ENCODE results near the gene KIF18A.

KIF18A gene

DNA sequence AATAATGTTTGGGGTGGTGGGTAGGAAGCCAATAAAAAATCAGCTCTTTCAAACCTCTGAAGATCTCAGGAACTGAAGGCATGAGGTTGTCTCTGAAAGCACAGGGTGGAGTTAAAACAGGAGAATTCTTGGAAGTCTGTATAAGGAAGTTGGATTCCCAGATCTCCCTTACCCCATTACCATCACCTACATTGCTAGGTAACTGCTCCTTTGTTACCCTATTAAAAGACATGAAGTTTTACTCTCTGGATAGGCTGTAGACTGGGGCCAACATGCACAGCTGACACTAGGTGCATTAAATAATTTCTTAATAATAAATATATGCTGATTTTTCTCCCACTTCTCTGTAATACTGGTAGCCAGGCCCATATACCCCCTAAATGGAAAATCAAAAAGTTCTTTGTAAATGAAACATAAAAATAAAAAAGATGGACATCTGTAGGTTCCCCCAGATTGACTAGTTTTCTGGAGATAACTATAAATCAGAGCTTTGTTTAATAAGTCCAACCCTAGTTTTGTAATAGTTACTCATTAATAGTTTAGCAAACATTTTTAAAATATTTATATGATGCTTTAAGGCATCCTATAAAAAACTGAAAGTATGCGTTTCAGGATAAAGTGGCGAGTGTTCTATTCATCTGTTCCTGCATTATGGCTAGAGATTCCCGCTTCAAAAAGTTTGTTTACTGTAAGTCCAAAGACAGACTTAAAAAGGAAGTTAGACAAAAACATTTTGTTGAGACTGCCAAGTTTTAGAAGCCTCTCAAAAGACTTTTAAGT lies 63.8 kb downstream of the KIF18A start:
- Histone ChIP-seq H3K27me3 (ENCODE audit: control insufficient read depth, insufficient read depth, low read length) (no peaks in the 10 kb centered on the region), H3K9me3 (ENCODE audit: control insufficient read depth, insufficient read depth, low read depth, low read length) (no peaks in the 10 kb centered on the region), H3K9ac (ENCODE audit: low read length) (no peak overlapping the region), H3K36me3 (ENCODE audit: control insufficient read depth, insufficient read depth, low read length) (no peaks in the 10 kb centered on the region), H3K27ac (ENCODE audit: low read depth, low read length) (no peak overlapping the region), H3K4me3 (ENCODE audit: low read depth, low read length) (no peak overlapping the region), H3K4me1 (ENCODE audit: control insufficient read depth, insufficient read depth, low read length) (no peaks in the 10 kb centered on the region)

DNA sequence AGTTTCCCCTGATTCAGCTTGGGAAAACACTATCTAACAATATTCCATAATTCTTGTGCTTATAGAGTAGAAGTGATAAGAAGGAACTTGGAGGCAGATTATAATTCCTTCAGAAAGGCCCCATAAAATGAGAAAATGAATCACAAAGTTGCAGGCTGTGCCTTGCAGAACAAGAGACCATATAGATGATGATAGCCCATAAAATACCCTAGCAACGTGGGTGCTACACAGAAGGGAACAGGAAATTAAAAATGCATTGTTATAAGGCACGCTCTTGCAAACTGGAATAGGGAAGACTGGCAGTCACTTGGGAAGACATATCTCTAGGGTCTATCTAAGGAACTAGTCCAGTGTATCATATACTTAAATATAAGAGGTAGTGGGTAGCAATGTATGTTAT lies 67.6 kb downstream of the KIF18A start:
- Histone ChIP-seq H3K4me3 (ENCODE audit: low read depth, low read length) (no peak overlapping the region), H3K27ac (ENCODE audit: low read depth, low read length) (no peak overlapping the region), H3K36me3 (ENCODE audit: control insufficient read depth, insufficient read depth, low read length) (peaks cover 10% of the 10 kb centered on the region), H3K9me3 (ENCODE audit: control insufficient read depth, insufficient read depth, low read depth, low read length) (no peaks in the 10 kb centered on the region), H3K27me3 (ENCODE audit: control insufficient read depth, insufficient read depth, low read length) (no peaks in the 10 kb centered on the region), H3K9ac (ENCODE audit: low read length) (no peak overlapping the region), H3K4me1 (ENCODE audit: control insufficient read depth, insufficient read depth, low read length) (no peaks in the 10 kb centered on the region)

DNA sequence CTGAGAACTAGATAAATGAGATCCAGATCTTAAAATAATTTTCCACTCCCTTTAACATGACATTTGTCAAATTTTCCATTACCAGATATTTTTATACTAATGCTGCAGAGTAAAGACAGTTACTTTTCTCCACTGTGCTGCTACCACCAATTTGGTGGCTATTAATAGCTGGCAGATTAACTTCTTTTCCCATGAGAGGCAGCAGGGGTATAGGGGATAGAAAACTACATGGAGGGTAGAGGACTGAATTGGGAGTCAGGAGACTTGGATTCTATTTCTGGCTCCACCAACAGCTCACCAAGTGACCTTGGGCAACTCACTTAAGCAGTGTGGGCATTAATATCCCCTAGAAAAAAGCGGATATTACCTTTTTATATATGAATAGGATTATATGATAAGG lies 69.2 kb downstream of the KIF18A start:
- Histone ChIP-seq H3K9ac (ENCODE audit: low read length) (no peak overlapping the region), H3K27ac (ENCODE audit: low read depth, low read length) (no peak overlapping the region), H3K27me3 (ENCODE audit: control insufficient read depth, insufficient read depth, low read length) (no peaks in the 10 kb centered on the region), H3K4me3 (ENCODE audit: low read depth, low read length) (no peak overlapping the region), H3K36me3 (ENCODE audit: control insufficient read depth, insufficient read depth, low read length) (peaks cover 10% of the 10 kb centered on the region), H3K4me1 (ENCODE audit: control insufficient read depth, insufficient read depth, low read length) (no peaks in the 10 kb centered on the region), H3K9me3 (ENCODE audit: control insufficient read depth, insufficient read depth, low read depth, low read length) (no peaks in the 10 kb centered on the region)

DNA sequence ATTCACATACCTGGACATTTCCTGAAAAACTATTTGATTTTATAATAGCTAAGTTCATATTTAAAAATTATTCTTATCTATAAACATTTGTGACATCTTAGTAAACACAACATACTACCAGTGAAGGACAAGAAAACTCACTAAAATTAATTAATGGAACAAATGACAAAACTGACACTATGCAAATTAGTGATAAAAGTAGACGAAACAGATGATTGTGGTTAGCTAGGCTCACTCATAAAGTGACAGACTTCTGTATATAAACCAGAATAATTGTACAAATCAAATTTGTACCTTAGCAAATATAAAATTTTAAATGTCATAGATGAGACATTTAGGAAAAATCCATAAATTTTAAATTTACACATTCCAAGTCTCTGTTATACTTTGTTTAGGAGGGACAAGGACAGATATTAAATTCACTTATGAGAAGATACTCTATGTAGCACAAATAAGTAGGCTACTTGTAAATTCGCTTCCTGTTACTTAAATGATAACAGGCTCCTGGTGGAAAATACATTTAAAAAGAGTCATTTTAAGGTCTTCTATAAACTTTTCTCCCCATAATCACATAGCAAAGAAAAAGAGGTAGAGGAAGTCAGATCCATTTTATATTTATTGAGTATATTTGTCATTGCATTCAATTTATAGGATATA lies 81.2 kb downstream of the KIF18A start:
- no peak overlapping the region for H3K9ac ChIP-seq (ENCODE audit: low read length)
- H3K9me3 ChIP-seq (ENCODE audit: control insufficient read depth, insufficient read depth, low read depth, low read length), result no peaks in the 10 kb centered on the region
- H3K4me3 ChIP-seq (ENCODE audit: low read depth, low read length), result no peak overlapping the region
- H3K4me1 ChIP-seq (ENCODE audit: control insufficient read depth, insufficient read depth, low read length), result no peaks in the 10 kb centered on the region
- no peaks in the 10 kb centered on the region for H3K27me3 ChIP-seq (ENCODE audit: control insufficient read depth, insufficient read depth, low read length)
- peaks cover 12% of the 10 kb centered on the region for H3K36me3 ChIP-seq (ENCODE audit: control insufficient read depth, insufficient read depth, low read length)
- H3K27ac ChIP-seq (ENCODE audit: low read depth, low read length), result no peak overlapping the region

DNA sequence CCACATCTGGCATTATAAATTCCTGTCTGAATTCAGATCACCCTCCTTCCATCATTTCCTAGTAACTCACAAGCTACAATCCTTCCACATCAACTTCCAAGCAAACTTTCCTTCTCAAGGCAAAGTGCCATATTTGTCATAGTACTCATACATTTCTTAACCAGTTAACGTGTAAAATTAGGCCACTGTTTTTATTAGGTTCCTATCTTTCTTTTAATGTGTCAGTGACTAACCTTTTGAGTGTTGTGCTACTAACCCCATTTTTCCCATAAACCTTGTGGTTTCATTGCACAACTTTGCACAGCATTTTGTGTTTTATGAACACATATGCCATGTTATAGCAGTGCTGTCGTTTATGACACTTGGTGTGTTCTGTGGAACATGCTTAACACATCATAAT lies 90.1 kb downstream of the KIF18A start:
- Histone ChIP-seq H3K36me3 (ENCODE audit: control insufficient read depth, insufficient read depth, low read length) (peaks cover 3% of the 10 kb centered on the region), H3K9ac (ENCODE audit: low read length) (no peak overlapping the region), H3K27ac (ENCODE audit: low read depth, low read length) (no peak overlapping the region)

DNA sequence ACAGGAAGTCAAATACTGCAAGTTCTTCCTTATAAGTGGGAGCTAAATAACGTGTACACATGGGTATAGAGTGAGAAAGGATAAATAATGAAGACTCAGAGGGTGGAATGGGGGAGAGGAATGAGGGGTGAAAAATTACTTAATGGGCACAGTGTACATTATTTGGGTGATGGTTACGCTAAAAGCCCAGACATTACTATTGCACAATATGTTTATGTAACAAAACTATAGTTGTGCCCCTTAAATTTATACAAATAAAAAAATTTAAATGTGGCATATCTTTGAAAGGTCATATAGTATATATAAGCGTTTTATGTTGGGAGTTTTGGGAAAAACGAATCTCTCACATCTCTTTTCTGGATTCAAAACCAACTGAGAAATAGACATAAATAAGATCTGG lies 96.1 kb downstream of the KIF18A start:
- Histone ChIP-seq H3K27ac (ENCODE audit: low read depth, low read length) (no peak overlapping the region), H3K9me3 (ENCODE audit: control insufficient read depth, insufficient read depth, low read depth, low read length) (no peaks in the 10 kb centered on the region), H3K9ac (ENCODE audit: low read length) (no peak overlapping the region), H3K27me3 (ENCODE audit: control insufficient read depth, insufficient read depth, low read length) (no peaks in the 10 kb centered on the region), H3K4me3 (ENCODE audit: low read depth, low read length) (no peak overlapping the region), H3K4me1 (ENCODE audit: control insufficient read depth, insufficient read depth, low read length) (no peaks in the 10 kb centered on the region), H3K36me3 (ENCODE audit: control insufficient read depth, insufficient read depth, low read length) (no peaks in the 10 kb centered on the region)

More for the DNA sequence above, 90.1 kb downstream of the KIF18A start:
- no peaks in the 10 kb centered on the region for H3K4me1 ChIP-seq (ENCODE audit: control insufficient read depth, insufficient read depth, low read length)
- H3K9me3 ChIP-seq (ENCODE audit: control insufficient read depth, insufficient read depth, low read depth, low read length), result no peaks in the 10 kb centered on the region
- H3K4me3 ChIP-seq (ENCODE audit: low read depth, low read length), result no peak overlapping the region
- H3K27me3 ChIP-seq (ENCODE audit: control insufficient read depth, insufficient read depth, low read length), result no peaks in the 10 kb centered on the region

DNA sequence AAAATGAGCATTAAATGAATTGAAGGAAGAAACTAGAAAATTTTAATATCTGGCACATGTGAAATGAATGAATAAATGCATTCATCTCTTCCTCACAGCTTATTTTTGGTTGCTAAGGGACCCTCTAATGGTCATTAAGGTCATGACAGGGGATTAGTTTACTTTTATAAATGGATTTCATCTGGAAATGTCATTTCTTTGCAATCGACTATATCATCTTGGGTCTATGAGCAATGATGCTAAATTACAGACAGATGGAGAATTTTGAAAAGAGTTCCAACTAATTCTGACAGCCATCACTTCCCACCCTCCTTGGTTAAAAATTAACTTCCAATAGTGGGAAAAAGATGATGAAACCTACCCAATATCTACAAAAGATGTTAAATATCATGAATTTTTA lies 98.0 kb downstream of the KIF18A start:
- no peak overlapping the region for H3K4me3 ChIP-seq (ENCODE audit: low read depth, low read length)
- H3K27me3 ChIP-seq (ENCODE audit: control insufficient read depth, insufficient read depth, low read length), result no peaks in the 10 kb centered on the region
- H3K27ac ChIP-seq (ENCODE audit: low read depth, low read length), result no peak overlapping the region
- H3K9me3 ChIP-seq (ENCODE audit: control insufficient read depth, insufficient read depth, low read depth, low read length), result no peaks in the 10 kb centered on the region
- no peaks in the 10 kb centered on the region for H3K36me3 ChIP-seq (ENCODE audit: control insufficient read depth, insufficient read depth, low read length)
- no peaks in the 10 kb centered on the region for H3K4me1 ChIP-seq (ENCODE audit: control insufficient read depth, insufficient read depth, low read length)
- H3K9ac ChIP-seq (ENCODE audit: low read length), result no peak overlapping the region

DNA sequence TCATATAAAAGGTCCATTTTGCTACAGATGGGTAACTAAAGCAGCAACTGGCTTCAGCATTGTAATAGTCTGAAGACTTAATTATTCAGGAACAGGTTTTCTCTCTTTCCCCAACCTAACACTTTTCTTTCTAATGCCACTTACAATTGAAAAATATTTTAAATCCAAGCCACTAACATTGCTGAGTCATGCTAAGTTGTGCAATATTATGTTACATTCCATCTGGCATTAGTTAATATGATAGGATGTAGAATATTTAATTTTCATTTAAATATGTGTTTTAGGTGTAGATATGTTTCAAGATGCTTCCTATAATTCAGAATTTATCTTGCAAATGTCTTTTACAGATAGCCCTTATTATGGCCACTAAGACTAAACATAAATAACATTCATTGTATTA lies 98.6 kb downstream of the KIF18A start:
- no peaks in the 10 kb centered on the region for H3K36me3 ChIP-seq (ENCODE audit: control insufficient read depth, insufficient read depth, low read length)
- no peaks in the 10 kb centered on the region for H3K27me3 ChIP-seq (ENCODE audit: control insufficient read depth, insufficient read depth, low read length)
- H3K9me3 ChIP-seq (ENCODE audit: control insufficient read depth, insufficient read depth, low read depth, low read length), result no peaks in the 10 kb centered on the region
- H3K4me1 ChIP-seq (ENCODE audit: control insufficient read depth, insufficient read depth, low read length), result no peaks in the 10 kb centered on the region
- H3K27ac ChIP-seq (ENCODE audit: low read depth, low read length), result no peak overlapping the region
- no peak overlapping the region for H3K4me3 ChIP-seq (ENCODE audit: low read depth, low read length)
- H3K9ac ChIP-seq (ENCODE audit: low read length), result no peak overlapping the region

DNA sequence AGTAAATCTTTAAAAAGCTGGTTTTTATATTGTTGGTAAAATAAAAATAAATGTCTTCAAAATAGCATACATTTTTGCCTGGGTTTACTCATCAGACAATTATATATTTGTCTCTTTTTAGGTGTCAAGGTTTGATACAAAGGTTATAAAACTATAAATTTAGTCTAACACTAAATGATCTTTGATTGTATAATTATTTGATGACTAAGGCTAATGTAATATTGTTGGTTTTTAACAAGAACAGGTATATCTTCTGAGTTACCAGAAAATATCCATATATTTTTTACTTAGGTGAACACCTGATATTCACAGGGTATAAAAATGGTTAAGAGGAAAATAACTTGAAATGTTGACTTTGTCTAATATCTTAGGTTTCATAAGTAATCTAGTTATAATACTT lies 104.3 kb downstream of the KIF18A start:
- H3K27me3 ChIP-seq (ENCODE audit: control insufficient read depth, insufficient read depth, low read length), result no peaks in the 10 kb centered on the region
- no peak overlapping the region for H3K9ac ChIP-seq (ENCODE audit: low read length)
- H3K27ac ChIP-seq (ENCODE audit: low read depth, low read length), result no peak overlapping the region
- no peaks in the 10 kb centered on the region; the same call in 1 of the 2 replicates for H3K36me3 ChIP-seq (ENCODE audit: control insufficient read depth, insufficient read depth, low read length)
- H3K4me3 ChIP-seq (ENCODE audit: low read depth, low read length), result no peak overlapping the region
- H3K4me1 ChIP-seq (ENCODE audit: control insufficient read depth, insufficient read depth, low read length), result no peaks in the 10 kb centered on the region
- H3K9me3 ChIP-seq (ENCODE audit: control insufficient read depth, insufficient read depth, low read depth, low read length), result peaks cover 41% of the 10 kb centered on the region

DNA sequence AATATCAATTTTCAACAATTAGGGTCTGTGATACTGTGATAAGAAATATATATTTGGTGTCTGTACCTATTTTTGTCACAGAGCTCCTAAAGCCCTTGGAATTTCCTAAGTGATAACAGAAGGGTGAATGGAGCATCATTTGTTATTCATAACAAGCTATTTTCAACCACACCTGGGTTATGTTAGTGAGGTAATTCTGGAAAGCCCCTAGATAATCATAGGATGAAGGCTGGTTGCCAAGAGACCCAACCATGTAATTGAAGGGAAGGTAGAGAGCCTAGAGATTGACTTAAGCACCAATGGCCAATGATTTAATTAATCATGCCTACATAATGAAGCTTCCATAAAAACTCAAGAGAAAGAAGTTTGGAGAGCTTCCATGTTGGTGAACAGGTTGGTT lies 109.4 kb downstream of the KIF18A start:
- no peak overlapping the region for H3K4me3 ChIP-seq (ENCODE audit: low read depth, low read length)
- H3K4me1 ChIP-seq (ENCODE audit: control insufficient read depth, insufficient read depth, low read length), result no peaks in the 10 kb centered on the region
- H3K36me3 ChIP-seq (ENCODE audit: control insufficient read depth, insufficient read depth, low read length), result no peaks in the 10 kb centered on the region; the same call in 1 of the 2 replicates
- H3K9ac ChIP-seq (ENCODE audit: low read length), result no peak overlapping the region
- H3K27me3 ChIP-seq (ENCODE audit: control insufficient read depth, insufficient read depth, low read length), result no peaks in the 10 kb centered on the region
- no peak overlapping the region for H3K27ac ChIP-seq (ENCODE audit: low read depth, low read length)
- peaks cover 41% of the 10 kb centered on the region for H3K9me3 ChIP-seq (ENCODE audit: control insufficient read depth, insufficient read depth, low read depth, low read length)

DNA sequence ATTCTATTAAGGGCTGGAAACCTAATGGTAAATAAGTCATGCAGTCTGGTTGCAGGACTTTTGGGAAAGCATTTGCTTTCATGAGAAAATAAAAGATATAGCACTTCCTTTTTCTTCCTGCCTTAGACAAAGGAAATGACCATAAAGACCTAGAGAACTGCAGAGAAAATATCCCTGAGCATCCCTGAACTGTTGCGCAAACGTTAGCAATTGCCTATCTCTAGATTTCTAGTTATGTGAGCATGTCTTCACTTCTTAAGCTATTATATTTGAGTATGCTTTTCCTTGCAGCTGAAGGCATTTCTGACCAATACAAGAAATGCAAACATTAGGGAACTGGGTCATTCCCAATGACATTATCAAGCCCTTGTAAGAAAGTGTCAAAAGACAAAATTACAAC lies 110.6 kb downstream of the KIF18A start:
- no peaks in the 10 kb centered on the region for H3K4me1 ChIP-seq (ENCODE audit: control insufficient read depth, insufficient read depth, low read length)
- H3K27me3 ChIP-seq (ENCODE audit: control insufficient read depth, insufficient read depth, low read length), result no peaks in the 10 kb centered on the region
- H3K36me3 ChIP-seq (ENCODE audit: control insufficient read depth, insufficient read depth, low read length), result no peaks in the 10 kb centered on the region; the same call in 1 of the 2 replicates
- H3K27ac ChIP-seq (ENCODE audit: low read depth, low read length), result no peak overlapping the region
- H3K9me3 ChIP-seq (ENCODE audit: control insufficient read depth, insufficient read depth, low read depth, low read length), result peaks cover 30% of the 10 kb centered on the region
- H3K4me3 ChIP-seq (ENCODE audit: low read depth, low read length), result no peak overlapping the region
- no peak overlapping the region for H3K9ac ChIP-seq (ENCODE audit: low read length)

All from HUES6 (cell line).